Measurements from ENCODE around the gene PPP1R27. TPM values are rescaled to one million over a fixed set of nuclear protein-coding genes. Genes with fewer than 3 reads are reported as not detected.
"Not testable (repeated sequence)": the region's sequence is repeated elsewhere in the genome, so short reads cannot be mapped to it uniquely, and the experiment has no call there.

The PPP1R27 gene
- total and polyA plus RNA-seq, 2 donors (not counting 1 experiment from before 2014, with no cell fraction given): not detected

DNA sequence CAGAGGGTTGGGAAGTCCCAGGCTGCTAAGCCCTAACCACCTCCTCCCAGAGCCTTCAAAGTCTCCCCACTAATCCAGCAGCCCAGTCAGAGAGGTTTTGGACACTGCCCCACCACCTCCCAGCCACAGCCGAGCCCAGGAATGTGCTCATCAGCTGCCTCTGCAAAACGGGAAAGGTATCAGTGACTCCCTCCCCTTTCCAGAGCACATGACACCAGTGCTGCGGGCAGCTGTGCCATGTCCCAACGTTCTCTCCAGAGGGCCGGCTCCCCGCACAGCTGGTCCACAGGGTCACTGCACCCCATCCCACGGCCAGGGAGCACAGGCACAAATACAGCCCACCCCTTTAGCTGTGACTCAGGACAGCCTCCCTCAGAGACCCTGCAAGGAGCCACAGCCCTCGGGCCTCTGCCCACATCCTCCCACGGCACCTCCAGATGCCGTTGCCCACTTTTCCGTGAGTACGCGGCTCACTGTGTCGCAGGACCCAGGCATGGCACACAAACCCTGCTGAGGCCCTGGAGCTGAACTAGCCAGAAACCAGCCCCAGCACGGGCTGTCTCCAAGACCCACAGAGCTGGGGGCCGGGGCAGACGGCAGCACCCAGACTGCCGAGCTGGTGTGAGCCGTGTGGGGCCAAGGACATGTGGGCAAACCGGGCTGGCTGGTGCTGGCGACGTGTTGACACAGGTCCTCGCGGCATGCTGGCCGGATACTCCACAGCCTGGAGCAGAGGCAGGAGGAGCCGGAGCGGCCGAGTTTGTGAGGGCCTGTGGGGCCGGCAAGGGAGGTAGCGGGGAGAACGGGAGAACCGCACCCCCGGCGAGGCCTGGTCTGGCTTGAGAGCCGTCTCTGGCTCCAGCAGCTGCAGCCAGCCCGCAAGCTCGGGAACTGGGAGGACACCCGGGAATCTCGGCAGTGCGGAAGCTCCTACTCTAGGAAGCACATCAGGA, 6.3 kb upstream of the PPP1R27 start:
- H3K79me2 ChIP-seq (ENCODE audit: control insufficient read depth, insufficient read depth, low read length): no peaks in the 10 kb centered on the region
- no peaks in the 10 kb centered on the region for H3K4me1 ChIP-seq (ENCODE audit: control insufficient read depth, extremely low read depth, insufficient read depth, low read length)
- H2AFZ ChIP-seq (ENCODE audit: low read length): no peak overlapping the region
- no peaks in the 10 kb centered on the region for H4K20me1 ChIP-seq (ENCODE audit: control insufficient read depth, extremely low read depth, insufficient read depth, low read length)
- no peaks in the 10 kb centered on the region for H3K27me3 ChIP-seq (ENCODE audit: control insufficient read depth, insufficient read depth, low read length)
- no peak overlapping the region for H3K27ac ChIP-seq (ENCODE audit: insufficient read depth, low read length)
- peaks cover 32% of the 10 kb centered on the region for H3K36me3 ChIP-seq (ENCODE audit: control insufficient read depth, insufficient read depth, low read length)
- H3K4me3 ChIP-seq (replicated peaks in 1 of 4; ENCODE audit: control extremely low read depth in 1 of 4, insufficient read depth in 1 of 4, low read depth in 3 of 4, low read length in 4 of 4): no peak overlapping the region
- H3K4me2 ChIP-seq (ENCODE audit: extremely low read depth, insufficient read depth, low read length): no peak overlapping the region
- H3K9ac ChIP-seq (ENCODE audit: insufficient read depth, low read length): no peak overlapping the region
- H3K9me3 ChIP-seq (ENCODE audit: control insufficient read depth, insufficient read depth, low read depth, low read length): no peaks in the 10 kb centered on the region
- TF ChIP-seq, protein P1, sequence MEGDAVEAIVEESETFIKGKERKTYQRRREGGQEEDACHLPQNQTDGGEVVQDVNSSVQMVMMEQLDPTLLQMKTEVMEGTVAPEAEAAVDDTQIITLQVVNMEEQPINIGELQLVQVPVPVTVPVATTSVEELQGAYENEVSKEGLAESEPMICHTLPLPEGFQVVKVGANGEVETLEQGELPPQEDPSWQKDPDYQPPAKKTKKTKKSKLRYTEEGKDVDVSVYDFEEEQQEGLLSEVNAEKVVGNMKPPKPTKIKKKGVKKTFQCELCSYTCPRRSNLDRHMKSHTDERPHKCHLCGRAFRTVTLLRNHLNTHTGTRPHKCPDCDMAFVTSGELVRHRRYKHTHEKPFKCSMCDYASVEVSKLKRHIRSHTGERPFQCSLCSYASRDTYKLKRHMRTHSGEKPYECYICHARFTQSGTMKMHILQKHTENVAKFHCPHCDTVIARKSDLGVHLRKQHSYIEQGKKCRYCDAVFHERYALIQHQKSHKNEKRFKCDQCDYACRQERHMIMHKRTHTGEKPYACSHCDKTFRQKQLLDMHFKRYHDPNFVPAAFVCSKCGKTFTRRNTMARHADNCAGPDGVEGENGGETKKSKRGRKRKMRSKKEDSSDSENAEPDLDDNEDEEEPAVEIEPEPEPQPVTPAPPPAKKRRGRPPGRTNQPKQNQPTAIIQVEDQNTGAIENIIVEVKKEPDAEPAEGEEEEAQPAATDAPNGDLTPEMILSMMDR (conservative IDR thresholded peaks at IDR 0.05 in 1 of 2, IDR thresholded peaks at IDR 0.05 in 1 of 2; ENCODE audit: low read depth in 1 of 2, low read length in 2 of 2): no peak
- TF ChIP-seq EZH2 (IDR thresholded peaks at IDR 0.05; ENCODE audit: low read length, missing control alignments): no peak
- DNase-seq (ENCODE audit: low read depth in 2 of 2): no peak

DNA sequence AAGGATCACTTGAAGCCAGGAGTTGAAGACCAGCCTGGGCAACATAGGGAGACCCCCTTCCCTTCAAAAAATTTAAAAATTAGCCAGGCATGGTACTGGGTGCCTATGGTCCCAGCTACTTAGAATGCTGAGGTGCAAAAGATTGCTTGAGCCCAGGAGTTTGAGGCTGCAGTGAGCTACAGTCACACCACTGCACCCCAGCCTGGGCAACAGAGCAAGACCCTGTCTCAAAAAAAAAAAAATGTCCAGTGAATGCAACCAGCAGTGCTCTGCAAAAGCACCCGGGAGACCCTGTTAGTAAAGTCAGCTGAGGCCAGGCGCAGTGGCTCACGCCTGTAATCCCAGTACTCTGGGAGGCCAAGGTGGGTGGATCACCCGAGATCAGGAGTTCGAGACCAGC, 5.2 kb upstream of the PPP1R27 start:
- not testable (repeated sequence) for H3K4me3 ChIP-seq (replicated peaks in 1 of 4; ENCODE audit: control extremely low read depth in 1 of 4, insufficient read depth in 1 of 4, low read depth in 3 of 4, low read length in 4 of 4); H2AFZ ChIP-seq (ENCODE audit: low read length); H3K4me2 ChIP-seq (ENCODE audit: extremely low read depth, insufficient read depth, low read length); H3K27ac ChIP-seq (ENCODE audit: insufficient read depth, low read length); H3K9ac ChIP-seq (ENCODE audit: insufficient read depth, low read length); H3K27me3 ChIP-seq (ENCODE audit: control insufficient read depth, insufficient read depth, low read length); H4K20me1 ChIP-seq (ENCODE audit: control insufficient read depth, extremely low read depth, insufficient read depth, low read length); H3K9me3 ChIP-seq (ENCODE audit: control insufficient read depth, insufficient read depth, low read depth, low read length); H3K4me1 ChIP-seq (ENCODE audit: control insufficient read depth, extremely low read depth, insufficient read depth, low read length); DNase-seq (ENCODE audit: low read depth in 2 of 2); H3K79me2 ChIP-seq (ENCODE audit: control insufficient read depth, insufficient read depth, low read length)
- H3K36me3 ChIP-seq (ENCODE audit: control insufficient read depth, insufficient read depth, low read length): peaks cover 22% of the 10 kb centered on the region

DNA sequence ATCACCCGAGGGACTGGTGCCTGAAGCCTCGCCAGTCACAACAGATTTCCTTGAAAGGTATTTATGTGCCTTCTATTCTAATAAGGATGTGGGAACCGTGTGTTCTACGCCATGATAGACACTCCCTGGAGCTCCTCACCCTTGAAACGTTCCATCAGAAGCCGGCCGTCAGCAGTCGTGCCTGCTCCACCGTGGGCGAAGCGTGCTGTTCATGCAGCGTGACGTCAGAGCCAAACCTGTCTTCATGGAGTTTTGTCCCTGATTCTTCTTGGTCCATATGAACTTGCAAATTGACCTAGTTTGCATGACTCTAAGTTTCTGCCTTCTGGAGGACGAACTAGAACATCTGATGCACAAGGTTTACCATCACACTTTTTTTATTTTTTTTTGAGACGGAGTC, 4.5 kb upstream of the PPP1R27 start:
- Histone ChIP-seq H3K27me3 (ENCODE audit: control insufficient read depth, insufficient read depth, low read length) (no peaks in the 10 kb centered on the region), H3K4me2 (ENCODE audit: extremely low read depth, insufficient read depth, low read length) (no peak overlapping the region), H3K4me3 (replicated peaks in 1 of 4; ENCODE audit: control extremely low read depth in 1 of 4, insufficient read depth in 1 of 4, low read depth in 3 of 4, low read length in 4 of 4) (no peak overlapping the region), H3K36me3 (ENCODE audit: control insufficient read depth, insufficient read depth, low read length) (peaks cover 14% of the 10 kb centered on the region), H3K27ac (ENCODE audit: insufficient read depth, low read length) (no peak overlapping the region), H3K79me2 (ENCODE audit: control insufficient read depth, insufficient read depth, low read length) (no peaks in the 10 kb centered on the region), H3K4me1 (ENCODE audit: control insufficient read depth, extremely low read depth, insufficient read depth, low read length) (no peaks in the 10 kb centered on the region), H3K9ac (ENCODE audit: insufficient read depth, low read length) (no peak overlapping the region), H4K20me1 (ENCODE audit: control insufficient read depth, extremely low read depth, insufficient read depth, low read length) (no peaks in the 10 kb centered on the region), H2AFZ (ENCODE audit: low read length) (no peak overlapping the region), H3K9me3 (ENCODE audit: control insufficient read depth, insufficient read depth, low read depth, low read length) (no peaks in the 10 kb centered on the region)
- DNase-seq (ENCODE audit: low read depth in 2 of 2): no peak
- TF ChIP-seq, protein P1 (conservative IDR thresholded peaks at IDR 0.05 in 1 of 2, IDR thresholded peaks at IDR 0.05 in 1 of 2; ENCODE audit: low read depth in 1 of 2, low read length in 2 of 2): no peak
- no peak for TF ChIP-seq EZH2 (IDR thresholded peaks at IDR 0.05; ENCODE audit: low read length, missing control alignments)
